Activated naive CD4-positive, alpha-beta T cell (primary cell): ENCODE data around the gene ANKRD40CL.
A peak's percentile ranks its signal among the peaks of the same experiment; 100 is the strongest.
"Not testable (repeated sequence)": the region's sequence is repeated elsewhere in the genome, so short reads cannot be mapped to it uniquely, and the experiment has no call there.

ENCODE experiments used
- DNase-seq, 4 experiments: peaks; one replicate each; lab custom pipeline; 2025; lab: John Stamatoyannopoulos, UW

ANKRD40CL gene

DNA sequence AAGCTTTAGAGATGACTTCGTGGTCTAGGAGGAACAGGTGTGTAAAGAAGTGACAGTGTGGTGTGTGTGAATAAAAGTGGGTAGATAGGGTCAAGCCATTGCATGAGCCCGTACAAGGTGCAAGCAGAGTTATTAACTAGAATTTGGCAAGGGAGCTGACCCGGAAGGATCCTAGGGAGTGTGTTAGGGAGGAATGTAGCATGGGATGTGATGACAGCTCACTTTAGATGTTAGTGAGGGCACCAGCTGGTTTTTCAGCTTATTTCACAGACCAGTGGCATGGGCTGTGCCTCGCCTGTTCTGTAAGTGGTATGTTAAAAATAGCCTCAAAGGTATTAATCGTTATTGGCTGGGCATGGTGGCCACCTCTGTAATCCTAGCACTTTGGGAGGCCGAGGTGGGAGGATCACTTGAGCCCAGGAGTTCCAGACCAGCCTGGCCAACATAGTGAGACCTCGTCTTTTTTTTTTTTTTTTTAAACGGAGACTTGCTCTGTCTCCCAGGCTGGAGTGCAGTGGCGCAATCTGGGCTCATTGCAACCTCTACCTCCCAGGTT is 8.3 kb downstream of the ANKRD40CL start:
- DNase-seq, result no peak

DNA sequence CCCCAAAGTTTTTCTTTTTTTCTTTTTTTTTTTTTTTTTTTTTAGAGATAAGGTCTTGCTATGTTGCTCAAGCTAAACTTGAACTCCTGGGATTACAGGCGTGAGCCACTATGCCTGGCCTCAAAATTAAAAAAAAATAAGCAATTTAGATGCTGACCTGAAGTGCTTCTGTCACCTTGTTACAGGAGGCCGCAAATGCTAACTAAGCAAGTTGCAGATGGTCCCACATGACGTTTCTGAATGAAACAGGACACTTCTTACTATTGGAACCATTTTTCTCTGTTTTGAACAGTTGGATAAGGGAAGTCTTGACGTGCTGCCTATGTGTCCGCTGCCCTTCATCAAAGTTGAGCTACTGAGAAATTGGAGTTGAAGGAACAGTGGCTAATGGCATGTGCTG is 8.8 kb downstream of the ANKRD40CL start:
- DNase-seq, result no peak

- DNase-seq, result no peak
Measured at GRCh38 chr17:50754521-50754920, 12.8 kb downstream of the ANKRD40CL start.

DNA sequence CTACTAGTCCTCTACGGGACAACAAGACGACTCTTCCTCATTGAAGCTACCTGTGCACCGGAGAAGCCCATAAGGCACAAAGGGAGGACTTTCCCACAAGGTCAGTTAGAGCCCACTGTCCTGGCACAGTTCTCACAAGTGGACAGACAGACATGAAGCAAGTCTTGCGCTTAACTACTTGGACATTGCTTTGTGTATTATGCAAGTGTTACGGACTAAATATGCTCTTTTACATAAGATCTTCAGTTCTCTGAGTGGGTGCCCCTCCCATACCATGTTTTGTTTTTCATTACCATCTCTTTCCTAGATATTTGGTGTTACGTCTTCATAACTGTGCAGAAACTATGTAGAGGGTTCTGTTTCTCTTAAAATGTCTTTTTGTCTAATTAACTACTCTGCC is 18.1 kb downstream of the ANKRD40CL start:
- no peak for DNase-seq

DNA sequence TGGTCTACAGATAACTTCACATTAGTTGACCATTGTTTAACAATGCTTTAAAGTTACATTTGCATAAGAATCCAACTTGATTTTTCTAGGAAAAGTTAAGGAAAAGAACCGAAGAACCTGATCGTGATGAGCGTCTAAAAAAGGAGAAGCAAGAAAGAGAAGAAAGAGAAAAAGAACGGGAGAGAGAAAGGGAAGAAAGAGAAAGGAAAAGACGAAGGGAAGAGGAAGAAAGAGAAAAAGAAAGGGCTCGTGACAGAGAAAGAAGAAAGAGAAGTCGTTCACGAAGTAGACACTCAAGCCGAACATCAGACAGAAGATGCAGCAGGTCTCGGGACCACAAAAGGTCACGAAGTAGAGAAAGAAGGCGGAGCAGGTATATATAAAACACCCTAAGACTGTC is 21.7 kb downstream of the ANKRD40CL start:
- DNase-seq, result no peak

DNA sequence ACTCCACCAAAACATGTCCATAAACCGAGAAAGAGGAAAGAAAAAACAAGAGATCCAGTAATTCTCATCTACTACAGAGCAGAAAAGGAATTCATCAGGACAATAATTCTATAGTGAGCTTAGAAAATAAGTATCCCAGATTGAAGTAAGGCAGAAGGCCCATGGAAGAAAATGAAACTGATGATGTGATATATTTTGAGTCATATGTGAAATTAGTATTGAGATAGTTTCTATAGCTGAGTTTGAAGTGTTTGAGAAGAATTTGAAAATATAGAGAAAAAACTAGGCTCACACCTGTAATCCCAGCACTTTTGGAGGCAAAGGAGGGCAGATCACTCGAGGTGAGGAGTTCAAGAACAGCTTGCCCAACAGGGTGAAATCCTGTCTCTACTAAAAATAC is 28.2 kb downstream of the ANKRD40CL start:
- no peak for DNase-seq

- no peak for DNase-seq
Measured at GRCh38 chr17:50737118-50737698, 30.1 kb downstream of the ANKRD40CL start.

GRCh38 chr17:50735287-50735686 is 32.0 kb downstream of the ANKRD40CL start:
- no peak for DNase-seq

GRCh38 chr17:50731575-50732460 is 35.5 kb downstream of the ANKRD40CL start:
- DNase-seq, result no peak

DNA sequence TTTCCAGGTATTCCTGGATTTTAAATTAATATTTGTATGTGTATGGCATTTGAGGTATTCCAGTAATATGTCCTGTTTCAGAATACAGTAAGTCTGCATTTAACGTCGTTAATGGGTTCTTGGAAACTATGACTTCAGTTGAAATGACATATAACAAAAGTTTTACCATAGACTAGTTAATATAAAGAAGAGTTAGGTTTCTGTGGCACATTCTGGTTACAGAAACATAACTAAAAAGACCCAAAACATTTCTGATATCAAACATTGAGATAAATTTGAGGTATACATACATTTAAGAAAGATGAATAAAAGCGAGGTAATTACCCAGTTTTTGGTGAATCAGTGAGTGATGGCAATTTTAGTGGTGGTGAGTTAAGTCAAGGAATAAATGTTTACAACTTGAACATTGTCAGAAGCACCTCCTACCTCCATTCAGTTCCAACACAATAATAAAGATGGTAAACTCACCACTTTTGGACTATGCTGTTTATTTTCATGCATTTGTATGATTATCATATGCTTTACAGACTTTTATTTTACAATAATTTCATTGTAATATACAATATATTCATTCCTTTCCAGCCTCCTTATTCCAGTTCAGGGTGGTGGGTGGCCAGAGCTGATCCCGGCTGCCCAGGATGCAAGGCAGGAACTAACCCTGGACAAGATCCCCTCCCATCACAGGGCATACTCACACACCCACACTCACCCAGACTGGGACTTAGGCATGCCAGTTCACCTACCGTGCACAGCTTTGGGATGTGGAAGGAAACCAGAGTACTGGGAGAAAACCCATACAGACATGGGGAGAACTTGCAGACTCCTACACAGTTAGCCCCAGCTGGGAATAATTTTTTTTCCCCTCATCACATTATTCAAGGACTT is 38.2 kb downstream of the ANKRD40CL start:
- DNase-seq, result no peak

- no peak for DNase-seq
Measured at GRCh38 chr17:50728112-50728429, 39.2 kb downstream of the ANKRD40CL start.

DNA sequence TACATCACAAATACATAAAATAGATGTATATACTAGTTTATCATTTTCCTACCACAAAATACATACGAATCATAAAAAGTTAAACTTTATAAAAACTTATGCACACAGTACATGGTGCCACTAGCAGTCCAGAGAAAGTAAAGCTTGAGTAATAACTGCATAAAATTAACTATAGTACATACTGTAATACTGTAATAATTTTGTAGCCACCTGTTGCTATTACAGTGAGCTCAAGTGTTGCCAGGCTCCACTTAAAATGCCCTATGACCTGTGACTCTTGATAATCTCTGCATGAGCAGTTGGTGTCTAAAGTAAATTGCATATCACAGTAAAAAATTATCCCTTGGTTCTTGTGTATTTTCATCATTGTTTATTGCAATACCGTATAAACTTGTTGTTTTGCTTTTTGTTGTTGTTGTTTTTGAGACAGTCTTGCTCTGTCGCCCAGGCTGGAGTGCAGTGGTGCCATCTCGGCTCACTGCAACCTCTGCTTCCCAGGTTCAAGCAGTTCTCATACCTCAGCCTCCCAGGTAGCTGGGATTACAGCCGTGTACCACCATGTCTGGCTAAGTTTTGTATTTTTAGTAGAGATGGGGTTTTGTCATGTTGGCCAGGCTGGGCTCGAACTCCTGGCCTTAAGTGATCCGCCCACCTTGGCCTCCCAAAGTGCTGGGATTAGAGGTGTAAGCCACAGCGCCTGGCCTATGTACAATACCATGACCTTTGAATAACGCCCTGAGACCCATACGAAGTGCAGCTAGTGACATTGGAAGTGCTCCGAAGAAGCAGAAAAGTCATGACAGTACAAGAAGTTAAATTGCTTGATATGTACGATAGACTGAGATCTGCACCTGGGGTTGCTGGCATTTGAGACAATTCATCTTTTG is 41.3 kb downstream of the ANKRD40CL start:
- DNase-seq, result no peak

- not testable (repeated sequence) for DNase-seq
Measured at GRCh38 chr17:50724622-50725021, 42.7 kb downstream of the ANKRD40CL start.

- no peak for DNase-seq
Measured at GRCh38 chr17:50722746-50723145, 44.6 kb downstream of the ANKRD40CL start.

GRCh38 chr17:50721194-50722010 is 45.9 kb downstream of the ANKRD40CL start:
- no peak for DNase-seq

DNA sequence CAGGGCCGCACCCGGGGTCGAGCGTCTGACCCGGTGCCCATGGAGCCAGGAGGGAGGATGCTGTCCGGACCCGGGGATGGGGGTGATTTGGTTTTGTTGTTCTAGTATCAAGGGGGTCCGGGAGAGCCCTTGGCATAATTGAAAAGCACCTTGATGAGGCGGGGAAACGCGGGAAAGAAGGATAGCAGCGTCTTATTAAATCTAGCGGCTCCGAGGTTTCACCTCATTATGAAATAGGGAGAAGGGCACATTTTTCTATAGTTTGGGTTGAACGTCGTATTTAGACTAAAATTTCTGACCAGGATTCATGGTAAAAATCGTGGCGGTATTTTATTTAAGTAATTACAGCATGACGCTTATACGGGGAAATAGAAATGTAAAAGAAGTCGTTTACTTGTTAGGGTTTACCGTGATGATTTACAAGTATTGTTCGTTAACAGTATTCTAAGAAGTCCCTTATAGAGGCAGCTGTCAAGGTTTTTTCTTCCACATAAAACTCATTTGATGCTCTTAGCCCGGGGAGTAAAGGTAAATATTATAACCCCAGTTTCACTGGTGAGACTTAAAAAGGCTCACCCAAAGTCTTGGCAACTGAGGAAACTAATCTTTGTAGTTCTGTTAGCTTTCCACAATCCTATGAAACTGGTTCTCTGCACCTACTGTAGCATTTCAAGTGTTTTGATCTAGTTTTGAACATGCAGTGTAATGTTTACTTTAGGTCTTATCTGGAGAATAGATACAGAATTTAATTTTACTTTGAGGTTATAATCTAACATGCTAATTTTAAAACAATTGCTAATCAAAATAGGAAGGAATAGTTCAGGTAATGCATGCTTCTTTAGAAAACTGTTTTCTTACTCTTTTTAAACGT is 47.2 kb downstream of the ANKRD40CL start:
- no peak for DNase-seq

DNA sequence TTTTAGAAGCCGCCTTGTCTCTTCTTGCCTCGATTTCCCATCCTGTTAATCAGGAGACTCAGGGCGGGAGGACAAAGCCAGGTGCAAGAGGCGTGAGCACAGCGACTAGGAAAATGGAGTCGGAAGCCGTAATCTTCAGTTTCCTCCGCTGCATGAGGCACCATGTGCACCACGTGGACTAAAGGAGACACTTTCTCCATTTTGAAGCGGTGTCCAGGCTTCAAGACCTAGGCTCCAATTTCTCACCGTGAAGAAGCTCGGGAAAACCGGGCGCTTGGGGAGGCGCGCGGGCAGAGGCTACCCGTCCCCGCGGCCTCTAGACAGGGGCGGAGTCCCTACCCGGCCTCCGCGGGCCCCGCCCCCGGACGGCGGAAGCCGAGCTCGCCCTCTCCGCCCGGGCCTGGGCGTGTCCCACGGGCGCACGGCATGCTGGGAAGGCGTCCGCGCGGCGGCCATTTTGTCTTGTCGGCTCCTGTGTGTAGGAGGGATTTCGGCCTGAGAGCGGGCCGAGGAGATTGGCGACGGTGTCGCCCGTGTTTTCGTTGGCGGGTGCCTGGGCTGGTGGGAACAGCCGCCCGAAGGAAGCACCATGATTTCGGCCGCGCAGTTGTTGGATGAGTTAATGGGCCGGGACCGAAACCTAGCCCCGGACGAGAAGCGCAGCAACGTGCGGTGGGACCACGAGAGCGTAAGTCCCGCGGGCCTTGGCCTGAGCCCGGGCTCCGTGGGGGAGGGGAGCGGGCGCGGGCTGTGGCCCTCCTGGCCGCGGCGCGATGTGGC is 48.0 kb downstream of the ANKRD40CL start, which contains the start of gene LUC7L3:
Gene LUC7L3 (plus strand): TSS at position 460 of the 780 bp plus-strand sequence. CDS start 130 bp downstream, at position 590.
- peak; percentile 81 to 91 (median 84) for DNase-seq

DNA sequence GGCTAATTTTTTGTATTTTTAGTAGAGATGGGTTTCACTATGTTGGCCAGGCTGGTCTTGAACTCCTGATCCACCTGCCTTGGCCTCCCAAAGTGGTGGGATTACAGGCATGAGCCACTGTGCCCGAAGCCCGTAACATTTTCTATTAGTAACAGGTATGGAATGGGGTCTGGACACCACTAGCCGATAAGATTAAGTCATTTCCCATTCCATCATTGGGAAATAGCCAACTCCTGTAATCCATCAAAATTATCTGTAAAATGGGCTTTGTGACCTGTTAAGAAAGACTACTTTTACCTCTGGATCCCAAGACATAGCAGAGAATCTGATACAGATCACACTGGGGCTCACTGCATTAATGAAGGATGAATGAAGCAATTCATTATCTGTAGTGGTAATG is 51.8 kb downstream of the ANKRD40CL start:
- no peak for DNase-seq

GRCh38 chr17:50712641-50713040 is 54.7 kb downstream of the ANKRD40CL start:
- no peak for DNase-seq
